ENCODE data around the gene CDH12.
"Not testable (repeated sequence)": the region's sequence is repeated elsewhere in the genome, so short reads cannot be mapped to it uniquely, and the experiment has no call there.

DNA sequence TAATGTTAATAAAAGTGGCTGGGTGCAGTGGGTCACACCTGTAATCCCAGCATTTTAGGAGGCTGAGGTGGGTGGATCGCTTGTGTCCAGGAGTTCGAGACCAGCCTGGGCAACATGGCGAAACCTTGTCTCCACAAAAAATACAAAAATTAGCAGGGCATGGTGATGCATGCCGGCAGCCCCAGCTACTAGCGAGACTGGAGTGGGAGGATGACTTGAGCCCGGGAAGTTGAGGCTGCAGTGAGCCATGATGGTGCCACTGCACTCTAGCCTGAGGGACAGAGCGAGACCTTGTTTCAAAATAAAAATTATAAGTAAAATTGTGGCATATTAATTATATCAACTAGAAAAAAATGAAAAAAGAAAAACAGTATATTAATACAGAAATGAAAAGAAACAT is 336.6 kb downstream of the CDH12 start:
- TF ChIP-seq POLR2AphosphoS5, POLR2A (IDR thresholded peaks at IDR 0.05; ENCODE audit: low read depth, low read length): not testable (repeated sequence)

Data from GM12891 (cell line).